HG02852 (cell line): Measurements from ENCODE around the gene PUM2.
"Not testable (repeated sequence)": the region's sequence is repeated elsewhere in the genome, so short reads cannot be mapped to it uniquely, and the experiment has no call there.

Experiments
- ATAC-seq: cut with Tn5 transposase; IDR thresholded peaks from one replicate; pipeline ENCODE4 v1.9.1; 2021; ENCODE audit warnings: mild to moderate bottlenecking, moderate library complexity; ENCODE audit not compliant: unreplicated experiment

The PUM2 gene

DNA sequence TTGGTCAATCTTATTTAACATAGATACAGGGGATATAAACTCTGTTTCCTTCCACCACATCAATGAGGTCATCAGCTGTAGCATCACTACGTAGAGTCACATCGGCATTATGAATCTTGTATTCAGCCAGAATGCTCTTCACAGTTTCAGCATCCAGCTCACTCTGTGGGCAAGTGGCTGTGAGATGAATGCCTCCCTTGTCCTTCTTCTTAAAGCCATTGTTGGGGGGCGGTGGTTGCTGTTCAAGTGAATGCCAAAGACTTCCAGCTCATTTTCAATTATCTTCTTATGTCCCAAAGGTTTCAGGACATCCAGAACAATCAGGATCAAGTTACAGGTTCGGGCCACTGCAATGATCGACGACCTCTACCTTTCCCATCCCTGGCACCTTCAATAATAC, 110.4 kb downstream of the PUM2 start:
- ATAC-seq = not testable (repeated sequence)

DNA sequence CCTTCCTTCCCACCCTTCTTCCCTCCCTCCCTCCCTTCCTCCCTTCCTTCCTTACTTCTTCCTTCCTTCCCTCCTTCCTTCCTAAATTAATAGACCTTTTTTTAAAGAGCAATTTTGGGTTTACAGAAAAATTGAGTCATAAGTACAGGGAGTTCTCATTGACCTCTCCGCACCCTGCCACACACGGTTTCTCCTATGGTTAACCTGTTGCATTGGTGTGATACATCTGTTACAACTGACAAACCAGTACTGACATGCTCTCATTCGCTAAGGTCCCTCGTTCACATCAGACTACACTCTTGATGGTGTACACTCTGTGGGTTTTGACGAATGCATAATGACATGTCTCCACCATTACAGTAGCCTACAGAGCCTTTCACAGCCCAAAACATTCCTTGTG, 114.1 kb downstream of the PUM2 start:
- no peak for ATAC-seq

DNA sequence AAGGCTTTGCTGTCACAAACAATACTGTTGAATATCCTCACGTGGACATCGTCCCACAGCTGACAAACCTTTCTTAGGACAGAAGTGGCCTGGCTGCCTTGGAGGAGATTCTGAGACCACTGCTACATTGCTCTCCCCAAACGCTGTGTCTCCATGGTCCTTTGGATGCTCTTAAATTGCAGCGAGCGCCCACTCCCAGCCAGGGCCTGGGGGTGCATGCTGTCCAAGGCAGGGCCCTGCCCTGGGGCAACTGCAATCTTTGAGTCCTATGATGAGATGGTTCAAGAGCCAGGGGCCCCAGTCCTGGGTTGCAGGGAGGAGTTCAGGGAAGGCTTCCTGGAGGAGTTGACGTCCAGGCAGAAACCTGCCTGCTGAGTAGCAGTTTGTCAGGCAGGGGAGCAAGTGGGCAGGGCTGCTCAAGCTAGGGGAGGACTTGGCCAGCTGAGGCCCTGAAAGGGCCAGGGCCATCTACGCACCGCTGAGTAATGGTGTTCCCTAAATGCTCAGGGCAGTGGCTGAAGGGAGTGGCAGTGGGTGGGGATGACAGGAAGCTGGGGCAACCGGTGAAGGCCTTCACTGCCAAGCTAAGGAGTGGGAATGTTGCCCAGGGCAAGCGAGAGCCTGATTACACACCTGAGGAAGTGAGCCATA, 114.9 kb downstream of the PUM2 start:
- no peak for ATAC-seq

DNA sequence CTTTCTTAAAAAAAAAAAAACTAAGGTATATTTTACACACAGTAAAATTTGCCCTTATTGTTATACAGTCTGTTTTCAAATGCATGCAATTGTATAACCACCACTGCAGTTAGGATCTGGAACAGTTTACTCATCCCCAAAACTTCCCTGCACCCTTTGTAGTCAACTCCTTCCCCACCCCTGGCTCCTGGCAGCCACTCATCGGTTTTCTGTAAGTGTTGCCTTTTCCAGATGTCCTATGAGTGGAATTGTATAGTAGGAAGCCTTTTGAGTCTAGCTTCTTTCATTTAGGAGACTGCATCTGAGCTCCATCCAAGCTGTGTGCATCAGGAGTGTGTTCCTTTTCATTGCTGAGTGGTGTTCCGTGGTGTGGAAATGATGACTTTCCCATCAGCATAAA, 116.0 kb downstream of the PUM2 start:
- ATAC-seq = not testable (repeated sequence)

DNA sequence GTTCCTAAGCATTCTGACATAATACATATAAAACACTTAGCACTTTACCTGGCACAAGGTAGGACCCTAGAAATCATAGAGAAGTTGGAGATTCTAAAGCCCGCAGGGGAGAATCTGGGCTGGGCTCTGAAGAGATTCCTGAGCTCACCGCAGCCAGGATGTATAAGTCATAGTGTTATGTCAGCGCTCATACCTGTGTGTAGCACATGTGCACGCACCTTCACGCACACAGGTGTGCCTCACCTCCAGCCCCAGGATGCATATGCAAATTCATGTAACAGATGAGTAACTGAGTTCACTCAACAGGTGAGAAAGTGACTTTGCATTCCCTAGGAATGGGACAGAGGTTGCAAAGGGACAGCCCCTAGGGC, 117.8 kb downstream of the PUM2 start:
- no peak for ATAC-seq

DNA sequence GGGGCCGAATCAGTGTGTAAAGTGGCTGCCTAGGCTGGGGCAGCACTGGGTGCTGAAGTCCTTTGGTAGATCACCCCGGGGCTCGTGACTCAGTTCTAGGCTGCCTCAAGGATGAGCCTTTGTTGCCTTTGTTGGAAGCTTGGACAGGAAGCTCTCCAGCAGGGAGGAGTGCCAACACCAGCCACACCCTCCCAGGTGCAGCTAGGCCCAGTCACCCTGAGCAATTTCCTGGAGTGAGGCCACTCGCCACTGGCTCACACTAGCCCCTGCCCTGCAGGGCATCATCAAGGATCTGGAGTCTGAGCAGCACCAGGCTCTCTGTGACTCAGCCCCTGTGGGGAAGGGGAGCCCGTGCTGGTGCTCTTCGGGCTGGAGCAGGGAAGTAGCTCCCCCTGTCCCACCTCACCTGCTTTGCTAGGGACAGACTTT, 119.0 kb downstream of the PUM2 start:
- no peak for ATAC-seq

DNA sequence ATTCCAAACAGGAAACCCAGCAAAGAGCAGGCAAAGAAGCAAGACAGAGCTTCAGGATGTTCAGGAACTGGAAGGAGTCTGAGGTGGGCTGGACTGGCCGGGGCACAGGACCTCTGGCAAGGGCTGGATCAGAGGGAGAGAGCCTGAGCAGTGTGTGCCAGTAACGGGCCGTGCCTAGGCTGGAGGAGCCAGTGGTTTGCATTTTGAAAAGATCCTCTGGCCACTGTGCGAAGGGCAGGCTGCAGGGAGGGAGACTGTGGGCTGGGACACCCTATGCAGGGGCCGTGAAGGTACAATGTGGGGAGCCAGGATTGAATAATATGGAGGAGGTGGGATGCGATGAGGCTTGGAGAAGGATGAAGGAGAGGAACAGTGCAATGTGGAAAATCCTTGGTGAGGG, 119.5 kb downstream of the PUM2 start:
- ATAC-seq = no peak

DNA sequence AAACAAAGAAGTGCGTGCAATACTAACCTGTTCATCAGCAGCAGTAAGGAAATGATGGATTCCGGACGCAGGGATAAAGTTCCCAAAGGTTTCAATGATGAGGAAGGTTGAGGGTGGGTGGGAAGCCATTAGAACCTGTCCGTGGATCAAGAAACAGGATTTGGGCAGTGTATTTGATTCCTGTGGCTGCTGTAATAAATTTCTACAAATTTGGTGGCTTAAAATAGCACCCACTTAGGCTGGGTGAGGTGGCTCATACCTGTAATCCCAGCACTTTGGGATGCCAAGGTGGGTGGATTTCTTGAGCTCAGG, 120.6 kb downstream of the PUM2 start:
- no peak for ATAC-seq

DNA sequence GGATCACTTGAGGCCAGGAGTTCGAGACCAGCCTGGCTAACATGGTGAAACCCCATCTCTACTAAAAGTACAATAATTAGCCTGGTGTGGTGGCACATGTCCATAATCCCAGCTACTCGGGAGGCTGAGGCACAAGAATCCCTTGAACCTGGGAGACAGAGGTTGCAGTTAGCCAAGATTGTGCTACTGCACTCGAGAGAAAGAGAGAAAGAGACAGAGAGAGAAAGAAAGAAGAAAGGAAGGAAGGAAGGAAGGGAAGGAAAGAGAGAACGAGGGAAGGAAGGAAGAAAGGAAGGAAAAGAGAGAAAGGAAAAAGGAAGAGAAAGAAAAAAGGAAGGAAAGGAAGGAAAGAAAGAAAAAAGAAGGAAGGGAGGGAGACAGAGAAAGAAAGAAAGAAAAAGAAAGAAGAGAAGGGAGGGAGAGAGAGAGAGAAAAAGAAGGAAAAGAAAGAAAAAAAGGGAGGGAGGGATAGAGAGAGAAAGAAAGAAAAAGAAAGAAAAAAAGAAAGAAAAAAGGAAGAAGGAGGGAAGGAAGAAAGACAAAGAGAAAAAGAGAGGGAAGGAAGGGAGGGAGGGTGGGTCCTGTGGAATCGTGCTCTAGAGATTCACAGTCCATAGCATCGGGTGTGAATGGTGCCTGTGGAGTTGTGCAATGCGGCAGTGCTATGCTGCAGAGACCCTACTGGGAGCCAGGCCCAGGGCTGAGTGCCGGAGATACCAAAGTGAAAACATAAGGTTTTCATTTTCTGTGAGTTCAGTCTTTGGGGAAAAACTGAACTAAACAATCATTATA, 121.1 kb downstream of the PUM2 start:
- no peak for ATAC-seq

DNA sequence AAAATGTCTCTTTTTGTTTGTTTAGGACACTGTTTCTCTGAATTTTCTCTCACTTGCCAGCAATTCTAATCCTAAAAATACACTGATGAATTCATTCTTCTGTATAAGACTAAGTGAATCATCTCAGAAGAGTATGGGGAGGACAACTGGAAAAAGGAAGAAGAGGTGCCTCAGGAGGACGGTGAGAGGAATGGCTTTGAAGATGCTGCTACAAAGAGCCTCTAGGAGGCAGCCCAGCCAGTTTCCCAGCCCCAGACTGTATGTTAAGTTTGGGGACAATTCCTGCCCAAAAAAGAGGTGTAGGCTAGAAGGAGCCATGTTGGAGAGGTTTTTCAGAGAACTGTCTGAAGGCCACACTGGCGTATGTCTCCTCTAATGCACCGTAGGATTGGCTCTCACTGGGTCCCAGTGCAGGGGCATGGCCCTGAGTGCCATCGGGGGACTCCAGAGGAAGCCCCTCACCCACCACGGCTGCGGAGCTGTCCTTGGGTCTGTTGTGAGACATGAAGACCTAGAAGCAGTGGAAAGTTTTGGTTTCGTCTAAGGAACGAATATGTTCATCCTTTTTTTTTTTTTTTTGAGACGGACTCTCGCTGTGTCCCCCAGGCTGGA, 122.6 kb downstream of the PUM2 start:
- ATAC-seq = no peak

DNA sequence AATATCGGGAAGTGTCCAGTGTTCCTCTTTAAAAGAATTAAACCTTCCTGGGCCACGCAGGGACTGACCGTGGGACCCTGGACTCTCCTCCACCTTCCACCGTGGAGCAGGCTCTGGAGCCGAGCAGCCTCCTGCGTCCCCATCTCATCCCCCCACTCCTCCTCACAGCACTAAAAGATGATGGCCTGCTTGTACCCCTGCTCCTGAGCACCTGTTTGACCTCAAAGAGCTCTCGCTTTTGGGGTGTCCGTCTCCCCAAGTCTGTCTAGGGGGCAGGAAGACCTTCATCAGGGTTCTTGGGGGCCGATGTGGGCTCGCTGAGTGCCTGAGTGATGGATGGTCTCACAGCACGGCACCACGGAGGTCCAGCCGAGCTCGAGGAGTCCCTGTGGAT, 124.5 kb downstream of the PUM2 start:
- ATAC-seq = no peak

DNA sequence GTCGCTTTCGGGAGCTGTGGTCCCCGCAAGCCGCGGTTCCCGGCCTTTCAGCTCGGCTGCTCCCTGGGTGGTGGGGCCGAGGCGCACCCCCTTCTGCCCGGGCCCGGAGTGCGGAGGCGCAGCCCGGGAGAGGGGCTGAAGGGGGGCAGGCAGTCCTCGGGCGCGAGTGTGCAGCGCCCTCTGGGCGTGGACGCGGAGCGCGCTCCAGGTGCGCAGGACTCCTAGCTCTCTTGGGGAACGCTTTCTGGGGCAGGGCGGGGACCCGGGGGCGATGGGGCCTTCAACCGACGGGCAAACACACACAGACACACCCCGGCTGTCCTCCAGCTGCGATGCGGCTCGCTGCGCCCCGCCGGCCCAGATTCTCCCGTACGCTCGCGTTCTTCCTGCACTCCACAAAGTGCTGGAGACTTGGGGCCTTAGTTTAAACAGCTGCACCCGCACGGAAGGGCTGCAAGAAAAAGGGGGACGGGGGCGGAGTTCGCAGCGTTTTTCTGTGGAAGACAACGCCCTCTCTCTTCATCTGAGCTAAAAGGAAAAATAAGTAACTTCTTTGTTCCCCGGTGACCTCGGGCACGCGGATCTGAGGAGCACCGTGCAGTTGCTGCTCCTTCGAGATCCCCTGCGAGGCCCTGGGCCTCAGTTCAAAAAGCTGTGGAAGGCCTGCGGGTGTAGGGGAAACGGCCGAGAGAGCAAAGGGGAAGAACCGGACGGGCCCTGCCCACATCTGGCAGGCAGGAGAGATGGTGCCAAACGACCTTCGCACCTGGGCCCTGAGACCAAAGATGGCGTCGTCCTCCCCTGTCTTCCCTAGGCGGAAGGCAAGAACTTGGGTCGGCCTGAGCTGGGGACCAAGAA, 125.1 kb downstream of the PUM2 start:
- peak; percentile 58 for ATAC-seq

DNA sequence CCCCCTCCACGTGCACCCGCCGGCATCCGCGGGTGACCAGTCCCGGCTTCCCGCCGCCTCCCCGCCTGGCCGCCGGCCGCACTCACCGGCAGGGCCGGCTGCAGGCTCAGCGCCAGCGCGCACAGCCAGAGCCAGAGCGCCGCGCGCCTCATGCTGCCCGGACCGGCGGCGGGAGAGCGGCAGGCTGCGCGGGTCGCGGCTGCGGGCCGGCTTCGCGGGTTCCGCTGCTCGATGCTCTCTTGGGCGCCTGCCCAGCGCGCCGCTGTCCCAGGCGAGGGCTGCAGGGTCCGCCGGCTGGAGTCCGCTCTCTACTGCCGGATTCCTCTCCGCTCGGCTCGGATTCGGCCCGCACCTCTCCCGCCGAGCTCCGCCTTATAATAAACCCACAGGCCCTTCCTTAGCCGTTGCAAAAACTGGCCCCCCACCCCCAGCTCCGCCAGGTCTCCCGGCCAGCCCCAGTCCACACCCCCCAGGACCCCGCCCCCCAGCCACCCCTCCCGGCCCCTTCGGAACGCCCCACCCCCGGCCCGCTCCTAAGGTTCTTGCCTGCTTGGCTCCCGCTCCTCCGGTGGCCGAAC, 125.8 kb downstream of the PUM2 start, which contains the start of gene SDC1:
Gene SDC1 (minus strand): TSS at position 415 of the 578 bp plus-strand sequence. CDS start 263 bp downstream, at position 152.
- ATAC-seq = peak; percentile 18

DNA sequence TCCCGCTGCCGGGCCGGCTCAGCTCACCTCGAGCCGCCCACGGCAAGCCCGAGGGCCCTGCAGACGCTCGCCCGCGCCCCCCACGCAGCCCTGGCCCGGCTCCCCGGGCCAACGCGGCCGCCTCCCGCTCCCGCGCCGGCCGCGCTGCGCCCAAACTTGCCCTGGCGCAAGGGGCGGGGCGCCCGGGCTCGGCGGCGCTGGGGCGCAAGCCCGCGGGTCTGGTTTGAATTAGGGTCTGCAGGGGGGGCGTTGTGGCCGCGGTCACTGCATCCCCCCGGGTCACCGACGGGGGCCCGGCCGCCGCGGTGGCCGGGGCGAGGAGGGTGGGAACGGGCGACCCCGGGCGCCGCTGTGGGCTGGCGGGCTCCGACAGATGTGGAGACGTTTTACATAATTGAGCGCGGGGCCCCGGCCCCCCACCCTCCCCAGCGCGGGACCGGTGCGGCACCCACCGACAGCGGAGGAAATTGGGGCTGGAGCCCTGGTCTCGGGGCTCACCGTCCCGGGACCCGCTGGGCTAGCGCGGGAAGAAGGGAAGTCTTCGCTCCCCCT, 126.4 kb downstream of the PUM2 start:
- ATAC-seq = peak; percentile 24

DNA sequence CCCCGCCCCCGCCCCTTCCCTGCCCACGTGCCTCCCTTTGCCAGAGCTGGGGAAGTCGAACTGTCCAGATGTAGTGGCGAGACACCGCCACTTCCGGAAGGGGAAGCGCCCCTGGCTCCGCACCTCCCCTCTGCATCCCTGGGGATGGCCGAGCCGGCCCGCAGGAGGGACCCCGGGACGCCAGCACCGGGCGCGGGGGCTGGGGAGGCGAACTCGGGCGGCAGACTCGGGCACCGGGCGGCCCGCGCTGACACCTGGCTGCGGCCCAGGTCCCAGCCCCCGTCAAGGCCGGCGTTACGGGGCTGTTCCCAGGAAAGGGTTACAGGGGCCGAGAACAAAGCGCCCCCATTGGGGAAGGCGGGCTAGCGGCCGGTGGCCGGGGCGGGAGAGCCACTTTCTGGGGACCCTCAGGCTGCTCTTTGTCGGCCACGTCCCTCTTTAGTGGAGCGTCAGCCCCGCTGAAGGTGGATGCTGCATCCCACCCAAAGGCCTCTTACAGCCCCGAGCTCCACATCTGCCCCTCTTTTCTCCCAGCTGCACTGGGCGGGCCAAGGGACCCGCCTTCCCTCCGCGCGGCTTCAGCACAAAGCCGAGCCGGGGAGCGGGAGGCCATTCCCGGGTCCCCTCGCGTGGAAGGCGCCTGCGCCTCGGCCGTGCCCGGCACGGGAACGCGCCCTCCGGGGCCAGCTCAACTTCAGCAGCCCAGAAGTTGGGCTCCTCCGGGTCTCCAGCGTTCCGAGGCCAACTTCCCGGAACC, 127.1 kb downstream of the PUM2 start:
- peak; percentile 28 for ATAC-seq

DNA sequence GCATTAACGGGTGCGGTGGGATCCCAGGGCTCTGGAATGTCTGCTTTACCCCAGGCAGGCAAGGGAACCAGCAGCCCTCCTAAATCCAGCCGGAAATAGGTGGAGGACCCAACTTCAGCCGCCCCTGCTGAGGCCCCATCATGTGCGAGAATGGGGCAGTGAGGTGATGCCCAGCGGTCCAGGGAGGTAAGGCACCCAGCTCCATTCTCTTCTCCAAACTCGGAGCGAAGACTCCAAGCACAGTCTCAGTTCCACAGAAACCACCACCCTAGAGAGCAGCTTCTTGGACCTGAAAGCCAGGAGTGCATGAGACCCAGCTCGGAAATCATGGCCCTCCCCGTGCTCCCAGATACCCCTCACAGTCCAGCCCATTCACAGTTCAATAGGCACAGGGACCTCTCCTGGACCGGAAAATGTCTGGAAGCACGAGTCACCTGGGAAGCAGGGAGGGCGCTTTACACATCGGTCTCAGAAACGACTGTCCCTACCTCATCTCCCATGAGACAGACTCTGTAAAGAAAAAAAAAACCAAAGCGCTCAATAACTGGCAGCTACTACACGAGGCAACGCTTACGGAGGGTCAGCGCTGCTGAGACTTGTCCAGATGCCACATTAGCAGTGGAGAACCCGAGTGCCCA, 127.8 kb downstream of the PUM2 start:
- no peak for ATAC-seq

DNA sequence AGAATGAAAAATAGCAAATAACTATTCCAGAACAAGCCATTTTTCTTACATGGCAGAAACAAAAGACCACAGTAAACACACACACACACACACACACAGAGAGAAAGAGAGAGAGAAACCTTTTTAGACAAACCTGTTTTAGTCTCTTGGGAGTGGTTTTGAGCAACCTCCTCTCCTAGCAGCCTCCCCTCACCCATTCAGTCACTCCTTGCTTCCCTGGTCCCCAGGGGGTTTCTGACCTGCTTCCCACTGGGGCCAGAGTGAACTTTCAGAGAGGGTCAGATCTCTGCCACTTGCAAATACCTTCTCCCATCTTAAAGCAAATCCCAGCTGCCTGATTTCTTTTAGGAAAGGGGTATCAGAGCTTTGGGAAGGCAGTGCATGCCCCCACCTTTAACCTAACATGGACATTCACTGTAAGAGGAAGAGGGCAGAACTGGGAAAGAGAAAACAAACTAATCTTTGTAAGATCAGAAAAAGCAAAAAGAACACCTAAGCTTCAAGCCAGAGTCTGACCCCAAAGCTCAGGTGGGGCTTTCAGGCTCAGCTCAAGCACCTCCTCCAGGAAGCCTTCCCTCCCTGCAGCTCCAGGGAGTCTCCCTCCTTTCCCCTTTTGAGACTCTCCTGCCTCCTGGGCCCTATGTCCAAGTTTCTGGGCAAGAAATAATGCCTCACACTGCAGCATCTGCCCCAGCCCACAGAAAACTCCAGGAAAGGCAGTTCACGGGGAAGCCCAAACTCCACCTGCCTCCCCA, 128.5 kb downstream of the PUM2 start:
- no peak for ATAC-seq

DNA sequence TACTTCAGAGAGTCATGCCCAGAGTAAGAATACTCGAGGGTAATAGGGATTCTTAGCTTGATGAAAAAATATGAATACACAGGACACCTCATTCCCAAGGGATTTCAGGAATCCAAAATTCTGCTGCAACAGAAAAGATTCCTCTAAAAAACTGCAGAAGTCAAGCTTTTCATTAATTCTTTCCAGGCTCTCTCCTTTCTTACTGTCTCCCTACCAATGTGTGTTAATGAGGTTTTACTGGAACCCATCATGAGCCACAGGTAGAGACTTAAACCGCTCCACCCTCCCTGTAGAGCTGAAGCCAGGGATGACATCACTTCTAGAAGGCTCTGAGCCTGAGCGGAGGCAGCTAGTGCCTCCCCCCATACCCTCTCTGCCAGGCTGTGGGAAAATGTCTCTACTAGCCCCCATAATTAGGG, 129.1 kb downstream of the PUM2 start:
- ATAC-seq = no peak
